Subcutaneous abdominal adipose tissue (tissue), 5 donors: ENCODE data around the gene ELMOD3.

Experiments used
- H3K27ac ChIP-seq: one replicate; pipeline ENCODE4 v1.7.0; 2013; ENCODE audit warnings: low read depth, mild to moderate bottlenecking, inconsistent platforms, low read length, moderate library complexity
- H3K27me3 ChIP-seq, 5 donors: one replicate each; pipeline ENCODE4 v1.7.0; 2013; ENCODE audit warnings: low read length in 5 of 5, inconsistent platforms in 1 of 5; ENCODE audit not compliant: control insufficient read depth in 5 of 5, insufficient read depth in 4 of 5
- H3K36me3 ChIP-seq, 5 donors: one replicate each; pipeline ENCODE4 v1.7.0; 2013; ENCODE audit warnings: low read length in 5 of 5; ENCODE audit not compliant: control insufficient read depth in 5 of 5, insufficient read depth in 5 of 5
- H3K4me1 ChIP-seq, 5 donors: one replicate each; pipeline ENCODE4 v1.7.0; 2013; ENCODE audit warnings: low read length in 5 of 5, mild to moderate bottlenecking in 3 of 5, moderate library complexity in 1 of 5; ENCODE audit not compliant: control insufficient read depth in 5 of 5, insufficient read depth in 5 of 5
- H3K4me3 ChIP-seq, 5 donors: one replicate each; pipeline ENCODE4 v1.7.0; 2013; ENCODE audit warnings: low read length in 5 of 5, low read depth in 1 of 5
- H3K9ac ChIP-seq, 5 donors: one replicate each; pipeline ENCODE4 v1.7.0; 2013; ENCODE audit warnings: low read length in 5 of 5, mild to moderate bottlenecking in 4 of 5, moderate library complexity in 3 of 5
- H3K9me3 ChIP-seq, 5 donors: one replicate each; pipeline ENCODE4 v1.7.0; 2013; ENCODE audit warnings: low read length in 5 of 5; ENCODE audit not compliant: control insufficient read depth in 5 of 5
- donor health status: healthy.
- donor health status: healthy.
- donor health status: healthy.
- donor health status: healthy.
- donor health status: healthy.

ELMOD3 gene

DNA sequence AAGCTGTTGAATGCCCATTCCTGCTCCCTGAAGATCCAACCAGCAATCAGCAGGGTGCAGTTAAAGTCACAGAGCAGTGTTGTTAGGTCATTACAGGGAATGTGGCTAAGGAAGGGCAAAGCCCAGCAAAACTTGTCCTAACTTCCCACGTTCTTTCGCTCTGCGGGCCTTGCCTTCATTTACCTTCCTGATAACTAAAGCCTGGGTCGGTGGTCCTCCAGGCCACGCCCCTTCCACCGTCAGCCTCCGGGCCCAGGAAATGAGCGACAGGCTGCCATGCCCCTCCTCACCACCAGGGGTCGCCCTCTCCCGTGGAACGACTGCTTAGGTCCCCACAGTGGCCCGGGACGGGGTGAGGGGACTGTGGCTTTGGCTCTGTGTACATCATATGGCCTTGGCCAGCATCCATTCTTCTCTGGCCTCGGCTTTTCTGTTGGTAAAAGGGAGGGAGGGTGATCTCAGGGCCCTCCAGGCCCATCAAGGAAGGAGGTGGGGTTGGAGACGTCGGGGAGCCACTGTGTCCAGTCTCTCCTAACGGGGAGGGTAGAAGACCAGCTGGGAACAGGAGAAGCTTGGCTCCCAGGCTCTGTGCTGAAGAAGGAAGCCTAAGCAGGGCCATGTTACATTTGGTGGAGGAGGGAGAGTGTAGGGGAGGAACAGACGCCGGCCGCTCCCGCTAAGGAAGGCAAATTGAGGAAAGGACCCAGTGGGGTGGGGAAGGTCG is 66.1 kb downstream of the ELMOD3 start:
- peak overlapping the region in 4 of 5 donors; percentile 42 to 59 (median 49) for H3K9ac ChIP-seq
- H3K27ac ChIP-seq: no peak overlapping the region
- no peaks in the 10 kb centered on the region for H3K27me3 ChIP-seq
- peak overlapping the region; percentile 50 to 63 (median 52) for H3K4me3 ChIP-seq
- H3K9me3 ChIP-seq: no peaks in the 10 kb centered on the region
- no peaks in the 10 kb centered on the region for H3K36me3 ChIP-seq
- peaks cover 5 to 38% (median 36%) of the 10 kb centered on the region in 5 donors for H3K4me1 ChIP-seq

DNA sequence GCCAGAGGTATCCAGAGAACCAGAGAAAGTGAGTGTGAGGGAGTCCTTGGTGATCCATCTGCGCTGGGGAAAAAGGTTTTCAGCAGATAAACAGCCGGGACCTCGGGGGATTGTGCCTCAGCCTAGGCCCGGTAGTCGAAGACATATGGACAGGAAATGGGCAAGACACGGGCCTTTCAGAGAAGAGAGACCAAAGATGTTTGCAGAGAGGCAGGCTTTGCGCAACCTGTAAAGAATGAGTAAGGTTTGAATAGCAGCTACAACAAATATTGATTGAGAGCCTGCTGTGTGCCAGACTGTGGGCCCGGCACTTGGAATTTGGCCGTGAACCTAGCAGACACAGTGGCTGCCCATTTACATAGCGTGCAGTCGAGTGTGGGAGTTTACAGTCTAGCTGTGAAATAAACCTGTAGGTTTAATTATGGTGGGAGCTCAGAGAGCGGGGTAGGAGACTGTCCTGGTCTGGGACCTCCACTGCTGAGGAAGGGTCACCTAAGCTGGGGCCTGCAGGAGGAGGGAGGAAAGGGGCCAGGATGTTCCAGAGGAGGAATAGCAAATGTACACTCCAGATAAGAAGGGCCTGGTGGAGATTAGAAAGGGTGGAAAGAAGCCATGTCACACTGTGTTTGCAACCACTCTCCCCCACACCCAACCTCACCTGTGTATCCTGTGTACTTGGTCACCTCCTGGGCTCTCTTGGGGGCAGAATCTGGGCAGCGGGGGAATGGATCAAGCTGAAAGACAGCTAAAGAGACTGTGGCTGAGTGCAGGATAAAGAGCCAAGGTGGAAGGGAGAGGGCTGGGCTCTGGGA is 66.9 kb downstream of the ELMOD3 start:
- no peaks in the 10 kb centered on the region for H3K9me3 ChIP-seq
- H3K9ac ChIP-seq: peak overlapping the region in 2 of 5 donors; percentile 52 to 59
- peaks cover 5 to 33% (median 30%) of the 10 kb centered on the region in 5 donors for H3K4me1 ChIP-seq
- no peaks in the 10 kb centered on the region for H3K36me3 ChIP-seq
- no peak overlapping the region for H3K27ac ChIP-seq
- H3K27me3 ChIP-seq: no peaks in the 10 kb centered on the region
- no peak overlapping the region for H3K4me3 ChIP-seq

DNA sequence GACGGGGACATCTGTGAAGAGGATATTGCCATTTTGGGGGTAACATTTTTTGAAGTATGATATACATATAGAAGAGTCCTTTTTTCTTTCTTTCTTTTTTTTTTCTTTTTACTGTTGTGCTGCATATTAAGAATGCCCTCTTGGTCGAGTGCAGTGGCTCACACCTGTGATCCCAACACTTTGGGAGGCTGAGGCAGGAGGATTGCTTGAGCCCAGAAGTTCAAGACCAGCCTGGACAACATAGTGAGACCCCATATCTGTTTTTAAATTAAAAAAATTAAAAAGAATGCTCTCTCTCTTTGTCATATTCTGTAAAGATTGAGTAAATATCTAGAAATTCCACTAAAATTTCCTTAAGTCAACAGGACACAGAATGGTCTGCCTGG is 67.5 kb downstream of the ELMOD3 start:
- Histone ChIP-seq H3K27me3 (no peaks in the 10 kb centered on the region), H3K36me3 (no peaks in the 10 kb centered on the region), H3K27ac (no peak overlapping the region), H3K4me1 (peaks cover 5 to 36% (median 30%) of the 10 kb centered on the region in 5 donors), H3K9ac (no peak overlapping the region), H3K4me3 (no peak overlapping the region), H3K9me3 (no peaks in the 10 kb centered on the region)

DNA sequence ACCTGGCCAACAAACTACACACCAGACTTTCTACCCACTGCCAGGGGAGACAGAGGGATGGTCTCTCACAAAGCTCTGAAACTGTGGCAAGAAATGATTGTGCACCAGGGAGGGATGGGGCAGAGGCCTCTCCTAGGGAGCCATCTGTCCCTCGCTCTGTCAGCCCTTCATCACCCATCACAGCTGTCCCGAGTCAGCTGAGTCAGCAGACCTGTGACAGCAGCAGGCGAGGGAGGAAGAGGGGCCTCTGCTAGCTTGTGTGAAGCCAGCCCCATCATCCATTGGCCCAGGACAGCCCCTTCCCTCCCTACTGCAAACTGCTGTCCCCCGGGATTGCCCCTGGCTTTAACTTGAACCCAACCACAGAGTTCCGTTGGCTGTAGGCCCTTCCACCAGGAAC is 69.0 kb downstream of the ELMOD3 start:
- Histone ChIP-seq H3K27me3 (no peaks in the 10 kb centered on the region), H3K9ac (no peak overlapping the region), H3K4me1 (peaks cover 5 to 42% (median 34%) of the 10 kb centered on the region in 5 donors), H3K36me3 (no peaks in the 10 kb centered on the region), H3K27ac (no peak overlapping the region), H3K4me3 (no peak overlapping the region), H3K9me3 (no peaks in the 10 kb centered on the region)

DNA sequence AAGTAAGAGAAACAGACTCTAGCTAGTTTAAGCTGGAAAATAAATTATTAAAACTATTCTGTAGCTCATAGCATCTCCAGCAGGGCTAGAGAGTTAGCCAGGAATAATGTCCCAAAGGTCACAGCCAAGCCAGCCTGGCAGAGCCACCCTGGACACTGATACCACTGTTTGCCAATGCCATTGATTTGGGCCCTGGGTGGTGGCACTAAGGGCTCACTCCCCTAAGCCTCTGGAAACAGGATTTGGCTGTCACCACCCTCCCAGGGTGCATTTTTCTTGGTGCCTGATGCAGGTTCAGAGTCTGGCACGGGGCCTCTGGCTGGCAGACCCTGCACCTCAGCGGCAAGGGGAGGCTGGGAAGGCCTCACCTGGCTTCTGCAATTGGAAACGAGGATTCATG is 71.0 kb downstream of the ELMOD3 start:
- no peaks in the 10 kb centered on the region for H3K27me3 ChIP-seq
- no peak overlapping the region for H3K27ac ChIP-seq
- H3K36me3 ChIP-seq: no peaks in the 10 kb centered on the region
- H3K9ac ChIP-seq: no peak overlapping the region
- H3K9me3 ChIP-seq: no peaks in the 10 kb centered on the region
- no peak overlapping the region for H3K4me3 ChIP-seq
- H3K4me1 ChIP-seq: peaks cover 0 to 22% (median 16%) of the 10 kb centered on the region in 5 donors

DNA sequence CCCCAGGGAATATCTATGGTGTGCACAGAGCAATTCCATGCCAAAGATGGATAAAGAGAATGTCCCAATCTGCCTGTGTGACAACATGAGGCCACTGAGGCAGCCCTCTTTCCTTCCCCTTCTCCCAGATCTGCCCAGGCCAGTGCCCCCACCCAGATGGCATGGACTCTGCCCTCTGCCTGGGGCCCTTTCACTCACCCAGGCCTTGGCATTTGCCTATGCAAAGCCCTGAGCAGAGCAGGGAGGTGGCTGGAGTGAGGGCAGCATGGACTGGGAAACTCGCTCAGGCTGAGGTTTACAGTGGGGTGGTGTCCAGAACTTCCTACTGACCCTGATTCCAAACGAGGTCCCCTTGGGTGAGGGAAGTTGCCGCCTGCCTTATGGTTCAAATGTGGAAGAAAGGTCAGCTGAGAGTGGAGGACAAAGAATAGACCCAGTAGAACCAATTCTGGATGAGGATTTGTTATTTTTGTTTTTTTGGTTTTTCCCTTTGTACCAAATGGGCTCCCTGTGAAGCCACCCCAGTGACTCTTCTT is 72.8 kb downstream of the ELMOD3 start:
- Histone ChIP-seq H3K27ac (no peak overlapping the region), H3K9ac (peak overlapping the region in 1 of 5 donors; percentile 13), H3K36me3 (no peaks in the 10 kb centered on the region), H3K4me1 (peaks cover 0 to 16% (median 8%) of the 10 kb centered on the region in 5 donors), H3K4me3 (no peak overlapping the region), H3K9me3 (no peaks in the 10 kb centered on the region), H3K27me3 (no peaks in the 10 kb centered on the region)

DNA sequence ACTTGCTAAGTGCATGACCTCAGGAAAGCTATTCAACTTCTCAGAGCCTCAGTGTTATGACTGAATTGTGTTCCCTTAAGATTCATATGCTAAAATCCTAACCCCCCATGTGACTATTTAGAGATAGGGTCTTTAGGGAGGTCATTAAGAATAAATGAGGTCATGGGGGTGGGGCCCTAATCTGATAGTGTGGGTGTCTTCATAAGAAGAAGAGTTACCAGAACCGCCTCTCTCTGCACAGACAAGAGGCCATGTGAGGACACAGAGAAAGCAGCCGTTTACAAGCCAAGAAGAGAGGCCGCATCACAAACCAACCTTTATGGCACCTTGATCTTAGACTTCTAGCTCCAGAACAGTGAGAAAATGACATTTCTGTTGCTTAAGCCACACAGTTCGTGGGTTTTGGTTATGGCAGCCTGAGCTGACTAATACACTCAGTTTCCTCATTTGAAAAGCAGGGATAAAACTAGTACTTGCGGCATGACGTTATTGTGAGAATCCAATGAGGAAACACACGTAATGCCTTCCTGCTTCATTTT is 73.8 kb downstream of the ELMOD3 start:
- Histone ChIP-seq H3K4me3 (no peak overlapping the region), H3K27me3 (no peaks in the 10 kb centered on the region), H3K36me3 (no peaks in the 10 kb centered on the region), H3K4me1 (peaks cover 0 to 18% (median 10%) of the 10 kb centered on the region in 5 donors), H3K27ac (no peak overlapping the region), H3K9ac (no peak overlapping the region), H3K9me3 (no peaks in the 10 kb centered on the region)

DNA sequence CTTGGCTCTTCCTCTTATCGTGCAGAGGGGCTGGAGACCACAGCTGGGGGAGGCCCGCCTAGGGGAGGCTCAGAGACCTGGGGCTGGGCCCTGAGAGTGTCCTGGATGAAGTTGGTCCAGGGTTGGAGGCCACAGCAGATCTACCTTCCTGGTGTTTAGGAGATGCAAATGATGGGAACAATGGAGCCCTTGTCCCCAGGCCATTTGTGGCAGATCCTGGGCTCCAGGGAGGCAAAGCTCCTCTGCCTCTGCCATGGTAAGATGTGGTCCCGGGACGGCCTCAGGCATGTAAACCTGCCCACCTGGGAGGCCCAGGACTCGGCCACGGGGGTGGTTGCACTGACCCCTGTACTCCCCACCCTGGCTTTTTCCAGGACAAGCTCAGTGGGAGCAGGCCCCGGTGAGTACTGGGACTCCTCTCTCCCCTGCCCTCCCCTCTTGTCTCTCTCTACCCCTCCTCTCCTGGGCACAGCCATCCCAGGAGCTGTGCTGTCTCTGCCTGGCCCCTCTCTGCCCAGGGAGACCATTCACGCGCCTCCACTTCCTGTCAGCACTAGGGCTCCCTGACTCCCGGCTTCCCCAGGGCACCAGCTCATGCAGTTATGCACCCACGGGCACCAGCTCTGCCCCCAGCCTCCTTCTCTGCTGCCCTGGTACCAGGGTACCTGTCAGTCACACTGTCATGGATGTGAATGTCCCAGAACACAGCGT is 74.8 kb downstream of the ELMOD3 start:
- Histone ChIP-seq H3K9ac (no peak overlapping the region), H3K4me1 (peaks cover 2 to 28% (median 17%) of the 10 kb centered on the region in 5 donors), H3K4me3 (no peak overlapping the region), H3K27ac (no peak overlapping the region), H3K36me3 (no peaks in the 10 kb centered on the region), H3K27me3 (no peaks in the 10 kb centered on the region), H3K9me3 (no peaks in the 10 kb centered on the region)

DNA sequence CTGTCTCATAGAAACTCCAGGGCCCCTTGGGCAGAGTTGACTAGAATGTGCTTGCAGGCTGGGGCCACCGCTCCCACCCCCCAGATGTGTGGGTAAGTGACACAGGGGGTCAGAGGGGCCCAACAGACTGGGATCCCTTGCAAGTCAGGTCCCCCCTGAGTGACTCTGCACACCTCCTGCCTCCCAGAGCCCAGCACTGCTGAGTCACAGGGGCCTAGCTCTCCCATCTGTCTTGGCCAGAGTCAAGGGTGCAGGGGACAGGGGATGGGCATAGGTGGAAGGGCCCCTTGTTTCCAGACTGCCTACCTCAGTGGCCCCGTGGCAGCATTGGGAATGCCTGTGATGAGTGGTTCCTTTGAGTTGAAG is 75.3 kb downstream of the ELMOD3 start:
- H3K4me3 ChIP-seq: no peak overlapping the region
- no peaks in the 10 kb centered on the region for H3K27me3 ChIP-seq
- no peak overlapping the region for H3K27ac ChIP-seq
- H3K9me3 ChIP-seq: no peaks in the 10 kb centered on the region
- H3K4me1 ChIP-seq: peaks cover 2 to 32% (median 17%) of the 10 kb centered on the region in 5 donors
- no peak overlapping the region for H3K9ac ChIP-seq
- no peaks in the 10 kb centered on the region for H3K36me3 ChIP-seq
